Measurements from ENCODE around the gene IGFN1.

Gene IGFN1

GRCh38 chr1:201144701-201145100 is 45.9 kb upstream of the IGFN1 start:
- FAIRE-seq (no peak), DNase-seq (ENCODE audit: insufficient read length, low spot score) (no peak)
- no peak for TF ChIP-seq CTCF (IDR thresholded peaks at IDR 0.05; ENCODE audit: insufficient read depth, missing control alignments)

- DNase-seq (ENCODE audit: insufficient read length, low spot score) (no peak), FAIRE-seq (no peak)
- TF ChIP-seq CTCF (IDR thresholded peaks at IDR 0.05; ENCODE audit: insufficient read depth, missing control alignments): no peak
Observed at GRCh38 chr1:201145132-201145531, 45.5 kb upstream of the IGFN1 start.

- DNase-seq (ENCODE audit: insufficient read length, low spot score): no peak
- TF ChIP-seq CTCF (IDR thresholded peaks at IDR 0.05; ENCODE audit: insufficient read depth, missing control alignments): no peak
- FAIRE-seq: no peak
Observed at GRCh38 chr1:201145816-201146215, 44.8 kb upstream of the IGFN1 start.

GRCh38 chr1:201146626-201147390 is 43.8 kb upstream of the IGFN1 start:
- FAIRE-seq: no peak
- DNase-seq (ENCODE audit: insufficient read length, low spot score): no peak
- no peak for TF ChIP-seq CTCF (IDR thresholded peaks at IDR 0.05; ENCODE audit: insufficient read depth, missing control alignments)

- no peak for TF ChIP-seq CTCF (IDR thresholded peaks at IDR 0.05; ENCODE audit: insufficient read depth, missing control alignments)
- no peak for FAIRE-seq
- no peak for DNase-seq (ENCODE audit: insufficient read length, low spot score)
Observed at GRCh38 chr1:201147396-201148015, 43.1 kb upstream of the IGFN1 start.

- FAIRE-seq (no peak), DNase-seq (ENCODE audit: insufficient read length, low spot score) (no peak)
- peak; percentile 47 for TF ChIP-seq CTCF (IDR thresholded peaks at IDR 0.05; ENCODE audit: insufficient read depth, missing control alignments)
Observed at GRCh38 chr1:201149400-201149799, 41.2 kb upstream of the IGFN1 start.

All from D721Med (cell line).